ENCODE results near the gene CACNB3. TPM values are rescaled to one million over a fixed set of nuclear protein-coding genes. Genes with fewer than 3 reads are reported as not detected.

CACNB3 gene
- total RNA-seq, 1 experiment from 2014 or later = 23.8 TPM

DNA sequence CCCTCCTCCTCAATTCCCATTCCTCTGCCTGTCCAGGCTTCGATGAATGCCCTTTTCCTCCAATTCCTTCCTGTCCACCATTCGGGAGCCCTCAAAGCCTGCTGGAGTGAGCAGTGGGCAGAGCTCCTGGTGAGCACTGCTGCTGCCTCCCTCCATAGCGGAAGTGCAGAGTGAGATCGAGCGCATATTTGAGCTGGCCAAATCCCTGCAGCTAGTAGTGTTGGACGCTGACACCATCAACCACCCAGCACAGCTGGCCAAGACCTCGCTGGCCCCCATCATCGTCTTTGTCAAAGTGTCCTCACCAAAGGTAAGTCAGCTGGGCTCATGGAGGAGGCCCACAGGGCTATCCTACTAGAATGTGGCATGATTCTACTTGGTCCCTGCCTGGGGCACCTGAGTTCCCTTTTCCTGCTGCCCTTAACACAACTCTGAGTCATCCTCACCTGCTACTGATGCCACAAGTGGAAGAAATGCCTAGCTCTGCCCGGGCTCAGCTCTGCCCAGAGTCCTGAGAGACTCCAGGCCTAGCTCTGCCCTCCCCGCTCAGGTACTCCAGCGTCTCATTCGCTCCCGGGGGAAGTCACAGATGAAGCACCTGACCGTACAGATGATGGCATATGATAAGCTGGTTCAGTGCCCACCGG lies 8.0 kb downstream of the CACNB3 start:
- Histone ChIP-seq H3K9me3 (ENCODE audit: low read depth, low read length, poor library complexity, severe bottlenecking) (no peaks in the 10 kb centered on the region), H3K27me3 (replicated peaks; ENCODE audit: insufficient read depth, low read depth, low read length, poor library complexity) (no peaks in the 10 kb centered on the region), H3K27ac (ENCODE audit: low read depth, low read length, poor library complexity, severe bottlenecking) (no peak overlapping the region), H3K4me3 (ENCODE audit: low read depth, low read length, poor library complexity, severe bottlenecking) (no peak overlapping the region), H3K36me3 (ENCODE audit: insufficient read depth, low read length, poor library complexity, severe bottlenecking) (peaks cover 50% of the 10 kb centered on the region), H3K4me1 (ENCODE audit: insufficient read depth, low read length, poor library complexity, severe bottlenecking) (no peaks in the 10 kb centered on the region)
- POLR2A ChIA-PET (ENCODE audit: low non-redundant PET) = no interaction called here
- intact Hi-C loops (cut with micrococcal nuclease; ENCODE audit: unreplicated experiment) = no loop called here
- DNase-seq (ENCODE audit: low spot score) = no peak
- TF ChIP-seq, protein P1, sequence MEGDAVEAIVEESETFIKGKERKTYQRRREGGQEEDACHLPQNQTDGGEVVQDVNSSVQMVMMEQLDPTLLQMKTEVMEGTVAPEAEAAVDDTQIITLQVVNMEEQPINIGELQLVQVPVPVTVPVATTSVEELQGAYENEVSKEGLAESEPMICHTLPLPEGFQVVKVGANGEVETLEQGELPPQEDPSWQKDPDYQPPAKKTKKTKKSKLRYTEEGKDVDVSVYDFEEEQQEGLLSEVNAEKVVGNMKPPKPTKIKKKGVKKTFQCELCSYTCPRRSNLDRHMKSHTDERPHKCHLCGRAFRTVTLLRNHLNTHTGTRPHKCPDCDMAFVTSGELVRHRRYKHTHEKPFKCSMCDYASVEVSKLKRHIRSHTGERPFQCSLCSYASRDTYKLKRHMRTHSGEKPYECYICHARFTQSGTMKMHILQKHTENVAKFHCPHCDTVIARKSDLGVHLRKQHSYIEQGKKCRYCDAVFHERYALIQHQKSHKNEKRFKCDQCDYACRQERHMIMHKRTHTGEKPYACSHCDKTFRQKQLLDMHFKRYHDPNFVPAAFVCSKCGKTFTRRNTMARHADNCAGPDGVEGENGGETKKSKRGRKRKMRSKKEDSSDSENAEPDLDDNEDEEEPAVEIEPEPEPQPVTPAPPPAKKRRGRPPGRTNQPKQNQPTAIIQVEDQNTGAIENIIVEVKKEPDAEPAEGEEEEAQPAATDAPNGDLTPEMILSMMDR (conservative IDR thresholded peaks at IDR 0.05; ENCODE audit: low read depth, low read length) = no peak
- no peak for TF ChIP-seq EZH2 (IDR thresholded peaks at IDR 0.05; ENCODE audit: borderline replicate concordance, low read depth, low read length, poor library complexity, severe bottlenecking)
- CTCF ChIA-PET = no interaction called here
- no TSS peak for BruUV-seq (replicated peaks)

DNA sequence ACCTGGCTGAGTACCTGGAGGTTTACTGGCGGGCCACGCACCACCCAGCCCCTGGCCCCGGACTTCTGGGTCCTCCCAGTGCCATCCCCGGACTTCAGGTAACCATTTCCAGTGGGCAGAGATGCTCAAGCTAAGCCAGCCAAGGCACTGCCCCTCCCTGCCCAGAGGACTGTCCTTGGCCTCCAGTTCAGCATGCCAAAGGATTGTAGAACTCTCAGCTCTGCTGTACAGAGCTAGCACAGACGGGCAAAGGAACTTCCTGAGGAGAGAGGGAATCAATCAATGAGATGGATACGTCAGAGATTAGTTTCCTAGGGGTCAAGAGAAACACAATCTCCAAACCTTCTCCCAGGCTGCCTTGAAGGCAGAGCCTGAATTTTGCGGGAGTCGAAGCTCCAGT lies 8.7 kb downstream of the CACNB3 start:
- no peak for DNase-seq (ENCODE audit: low spot score)
- intact Hi-C loops (cut with micrococcal nuclease; ENCODE audit: unreplicated experiment) = no loop called here
- Histone ChIP-seq H3K9me3 (ENCODE audit: low read depth, low read length, poor library complexity, severe bottlenecking) (no peaks in the 10 kb centered on the region), H3K27ac (ENCODE audit: low read depth, low read length, poor library complexity, severe bottlenecking) (no peak overlapping the region), H3K27me3 (replicated peaks; ENCODE audit: insufficient read depth, low read depth, low read length, poor library complexity) (no peaks in the 10 kb centered on the region), H3K4me3 (ENCODE audit: low read depth, low read length, poor library complexity, severe bottlenecking) (no peak overlapping the region), H3K36me3 (ENCODE audit: insufficient read depth, low read length, poor library complexity, severe bottlenecking) (peaks cover 57% of the 10 kb centered on the region), H3K4me1 (ENCODE audit: insufficient read depth, low read length, poor library complexity, severe bottlenecking) (no peaks in the 10 kb centered on the region)
- BruUV-seq (replicated peaks) = no TSS peak
- no peak for TF ChIP-seq EZH2 (IDR thresholded peaks at IDR 0.05; ENCODE audit: borderline replicate concordance, low read depth, low read length, poor library complexity, severe bottlenecking)
- TF ChIP-seq, protein P1 (conservative IDR thresholded peaks at IDR 0.05; ENCODE audit: low read depth, low read length) = no peak
- POLR2A ChIA-PET (ENCODE audit: low non-redundant PET) = no interaction called here
- CTCF ChIA-PET = no interaction called here

DNA sequence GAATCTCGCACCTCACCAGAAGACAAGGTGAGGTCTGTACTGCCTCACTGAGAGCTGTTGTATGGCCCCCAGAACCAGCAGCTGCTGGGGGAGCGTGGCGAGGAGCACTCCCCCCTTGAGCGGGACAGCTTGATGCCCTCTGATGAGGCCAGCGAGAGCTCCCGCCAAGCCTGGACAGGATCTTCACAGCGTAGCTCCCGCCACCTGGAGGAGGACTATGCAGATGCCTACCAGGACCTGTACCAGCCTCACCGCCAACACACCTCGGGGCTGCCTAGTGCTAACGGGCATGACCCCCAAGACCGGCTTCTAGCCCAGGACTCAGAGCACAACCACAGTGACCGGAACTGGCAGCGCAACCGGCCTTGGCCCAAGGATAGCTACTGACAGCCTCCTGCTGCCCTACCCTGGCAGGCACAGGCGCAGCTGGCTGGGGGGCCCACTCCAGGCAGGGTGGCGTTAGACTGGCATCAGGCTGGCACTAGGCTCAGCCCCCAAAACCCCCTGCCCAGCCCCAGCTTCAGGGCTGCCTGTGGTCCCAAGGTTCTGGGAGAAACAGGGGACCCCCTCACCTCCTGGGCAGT lies 9.3 kb downstream of the CACNB3 start:
- ChIA-PET POLR2A (ENCODE audit: low non-redundant PET) (interaction anchor here (0.6 kb wide), 1 partner anchor 141 kb away, joined by 4 read pairs; no protein-coding TSS in a partner anchor), CTCF (no interaction called here)
- BruUV-seq (replicated peaks) = no TSS peak
- Histone ChIP-seq H3K4me1 (ENCODE audit: insufficient read depth, low read length, poor library complexity, severe bottlenecking) (no peaks in the 10 kb centered on the region), H3K4me3 (ENCODE audit: low read depth, low read length, poor library complexity, severe bottlenecking) (no peak overlapping the region), H3K27me3 (replicated peaks; ENCODE audit: insufficient read depth, low read depth, low read length, poor library complexity) (no peaks in the 10 kb centered on the region), H3K36me3 (ENCODE audit: insufficient read depth, low read length, poor library complexity, severe bottlenecking) (peaks cover 63% of the 10 kb centered on the region), H3K9me3 (ENCODE audit: low read depth, low read length, poor library complexity, severe bottlenecking) (no peaks in the 10 kb centered on the region), H3K27ac (ENCODE audit: low read depth, low read length, poor library complexity, severe bottlenecking) (no peak overlapping the region)
- TF ChIP-seq, protein P1 (conservative IDR thresholded peaks at IDR 0.05; ENCODE audit: low read depth, low read length) = no peak
- TF ChIP-seq EZH2 (IDR thresholded peaks at IDR 0.05; ENCODE audit: borderline replicate concordance, low read depth, low read length, poor library complexity, severe bottlenecking) = no peak
- intact Hi-C loops (cut with micrococcal nuclease; ENCODE audit: unreplicated experiment) = no loop called here
- DNase-seq (ENCODE audit: low spot score) = no peak
